Dermis blood vessel endothelial cell (primary cell): ENCODE measurements around the gene SUN1. TPM values are rescaled to one million over a fixed set of nuclear protein-coding genes. Genes with fewer than 3 reads are reported as not detected.

Experiments used
- DNase-seq: peaks from one replicate; pipeline ENCODE4 v3.0.0; 2010
- total RNA-seq: library from RNA; depleted of rRNA; stranded (reverse); fragments of >200 nt; gene quantifications from 2 replicates; pipeline ENCODE4 v1.2.3, GENCODE V29; 2014

SUN1 gene
- total RNA-seq, 1 donor from 2014 or later = 287 TPM

- no peak for DNase-seq
These were observed 16.7 kb upstream of the SUN1 start for GRCh38 chr7:815284-816216.

GRCh38 chr7:816300-816750 lies 16.0 kb upstream of the SUN1 start:
- peak; percentile 99 for DNase-seq

GRCh38 chr7:816751-817671 lies 15.3 kb upstream of the SUN1 start:
- DNase-seq = peak; percentile 52

GRCh38 chr7:818031-818699 lies 14.1 kb upstream of the SUN1 start:
- peak; percentile 62 for DNase-seq

- no peak for DNase-seq
These were observed 11.9 kb upstream of the SUN1 start for GRCh38 chr7:820341-820740.

GRCh38 chr7:821688-822087 lies 10.6 kb upstream of the SUN1 start:
- DNase-seq = no peak

GRCh38 chr7:822692-823276 lies 9.5 kb upstream of the SUN1 start:
- DNase-seq = no peak

GRCh38 chr7:823649-824048 lies 8.6 kb upstream of the SUN1 start:
- peak; percentile 40 for DNase-seq

- no peak for DNase-seq
These were observed 8.2 kb upstream of the SUN1 start for GRCh38 chr7:824081-824480.

- DNase-seq = no peak
These were observed 7.6 kb upstream of the SUN1 start for GRCh38 chr7:824664-825063.

GRCh38 chr7:825386-825785 lies 6.9 kb upstream of the SUN1 start:
- DNase-seq = no peak

GRCh38 chr7:826230-826917 lies 5.9 kb upstream of the SUN1 start:
- DNase-seq = peak; percentile 70

GRCh38 chr7:828793-829561 lies 3.3 kb upstream of the SUN1 start:
- no peak for DNase-seq

- DNase-seq = no peak
These were observed 2.2 kb upstream of the SUN1 start for GRCh38 chr7:830069-830468.

- peak; percentile 92 for DNase-seq
These were observed 595 bp upstream of the SUN1 start for GRCh38 chr7:831596-832166.

GRCh38 chr7:832968-833424 lies 720 bp downstream of the SUN1 start:
- DNase-seq = no peak

- no peak for DNase-seq
These were observed 1.5 kb downstream of the SUN1 start for GRCh38 chr7:833601-834258.

- no peak for DNase-seq
These were observed 2.0 kb downstream of the SUN1 start for GRCh38 chr7:834277-834676.

- DNase-seq = no peak
These were observed 2.7 kb downstream of the SUN1 start for GRCh38 chr7:835021-835420.
